ENCODE measurements around the gene FANK1.

Gene FANK1

DNA sequence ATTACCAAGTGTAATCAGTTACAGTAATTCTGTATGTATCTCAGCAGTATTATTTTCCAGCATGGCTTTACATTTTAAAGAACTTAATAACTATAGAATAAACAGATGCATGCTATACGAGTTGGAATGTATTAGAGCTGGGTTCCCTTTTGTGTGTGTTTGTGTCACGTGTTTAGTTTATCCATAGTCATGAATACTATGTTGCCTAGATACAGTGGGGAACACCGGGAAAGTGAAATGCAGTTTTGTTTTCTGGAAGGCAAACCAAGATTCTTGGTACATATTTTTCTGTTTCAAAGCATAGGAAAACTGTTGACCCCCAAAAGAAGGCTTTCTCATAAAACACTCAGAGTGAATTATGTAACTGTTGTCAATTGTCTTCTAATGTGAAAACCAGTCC, 119.0 kb downstream of the FANK1 start:
- no peak overlapping the region for H2AFZ ChIP-seq (ENCODE audit: low read length)
- H3K9ac ChIP-seq (ENCODE audit: low read length): no peak overlapping the region
- no peaks in the 10 kb centered on the region for H3K9me2 ChIP-seq (replicated peaks; ENCODE audit: insufficient read depth, low read length)
- H3K4me3 ChIP-seq (ENCODE audit: low read length): no peak overlapping the region
- H3F3A ChIP-seq (ENCODE audit: insufficient read depth, low read length): no peaks in the 10 kb centered on the region
- H3K4me2 ChIP-seq (ENCODE audit: low read depth, low read length): no peak overlapping the region
- DNase-seq: no peak
- no peaks in the 10 kb centered on the region for H3K4me1 ChIP-seq (ENCODE audit: low read length)
- no peaks in the 10 kb centered on the region for H4K20me1 ChIP-seq (ENCODE audit: insufficient read depth, low read length)
- TF ChIP-seq, protein P1, sequence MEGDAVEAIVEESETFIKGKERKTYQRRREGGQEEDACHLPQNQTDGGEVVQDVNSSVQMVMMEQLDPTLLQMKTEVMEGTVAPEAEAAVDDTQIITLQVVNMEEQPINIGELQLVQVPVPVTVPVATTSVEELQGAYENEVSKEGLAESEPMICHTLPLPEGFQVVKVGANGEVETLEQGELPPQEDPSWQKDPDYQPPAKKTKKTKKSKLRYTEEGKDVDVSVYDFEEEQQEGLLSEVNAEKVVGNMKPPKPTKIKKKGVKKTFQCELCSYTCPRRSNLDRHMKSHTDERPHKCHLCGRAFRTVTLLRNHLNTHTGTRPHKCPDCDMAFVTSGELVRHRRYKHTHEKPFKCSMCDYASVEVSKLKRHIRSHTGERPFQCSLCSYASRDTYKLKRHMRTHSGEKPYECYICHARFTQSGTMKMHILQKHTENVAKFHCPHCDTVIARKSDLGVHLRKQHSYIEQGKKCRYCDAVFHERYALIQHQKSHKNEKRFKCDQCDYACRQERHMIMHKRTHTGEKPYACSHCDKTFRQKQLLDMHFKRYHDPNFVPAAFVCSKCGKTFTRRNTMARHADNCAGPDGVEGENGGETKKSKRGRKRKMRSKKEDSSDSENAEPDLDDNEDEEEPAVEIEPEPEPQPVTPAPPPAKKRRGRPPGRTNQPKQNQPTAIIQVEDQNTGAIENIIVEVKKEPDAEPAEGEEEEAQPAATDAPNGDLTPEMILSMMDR (IDR thresholded peaks at IDR 0.05; ENCODE audit: low read length): no peak
- TF ChIP-seq EZH2phosphoT487 (IDR thresholded peaks at IDR 0.05; ENCODE audit: low read length) (no peak), EZH2 (optimal IDR thresholded peaks at IDR 0.05; ENCODE audit: low read depth, low read length) (no peak)
- no peaks in the 10 kb centered on the region for H3K79me2 ChIP-seq (ENCODE audit: low read length)
- no peak overlapping the region for H3K27ac ChIP-seq (ENCODE audit: low read length)
- H3K27me3 ChIP-seq (replicated peaks; ENCODE audit: insufficient read depth, low read length): no peaks in the 10 kb centered on the region
- no peaks in the 10 kb centered on the region for H3K9me3 ChIP-seq (replicated peaks; ENCODE audit: insufficient read depth, low read length)
- H3K36me3 ChIP-seq (replicated peaks; ENCODE audit: insufficient read depth, low read length): no peaks in the 10 kb centered on the region

DNA sequence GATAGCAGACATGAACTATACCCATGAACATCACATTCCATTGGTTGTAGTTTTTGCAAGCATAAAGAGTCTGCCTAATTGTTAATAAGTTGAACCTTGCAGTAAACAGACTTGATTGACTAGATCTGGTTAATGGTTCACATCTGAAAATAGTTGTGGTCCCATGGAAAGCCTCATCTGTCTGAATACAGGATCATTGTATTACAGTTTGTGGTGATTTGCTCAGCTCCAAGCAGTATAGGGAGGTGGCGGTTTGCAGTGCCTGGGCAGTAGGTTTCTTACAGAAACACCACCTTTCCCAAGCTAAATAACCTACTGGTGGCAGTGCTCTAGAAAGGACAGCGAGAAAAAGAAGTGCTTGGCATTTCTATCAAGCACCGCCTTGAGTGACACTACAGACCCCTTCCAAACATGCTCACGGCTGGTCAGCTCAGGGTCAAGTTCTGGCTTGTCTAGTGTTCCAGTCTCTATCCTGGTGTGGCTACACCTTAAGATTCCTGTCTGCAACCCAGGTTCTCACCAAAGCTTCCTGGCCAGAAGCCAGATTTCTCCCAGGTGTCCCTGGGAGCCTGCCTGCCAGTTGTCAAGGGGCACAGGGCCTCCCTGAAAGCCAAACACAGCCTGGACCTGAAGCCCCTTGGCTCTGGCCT, 119.9 kb downstream of the FANK1 start:
- H3K79me2 ChIP-seq (ENCODE audit: low read length): no peaks in the 10 kb centered on the region
- H3K36me3 ChIP-seq (replicated peaks; ENCODE audit: insufficient read depth, low read length): no peaks in the 10 kb centered on the region
- H3K27me3 ChIP-seq (replicated peaks; ENCODE audit: insufficient read depth, low read length): no peaks in the 10 kb centered on the region
- TF ChIP-seq EZH2phosphoT487 (IDR thresholded peaks at IDR 0.05; ENCODE audit: low read length) (no peak), EZH2 (optimal IDR thresholded peaks at IDR 0.05; ENCODE audit: low read depth, low read length) (no peak)
- TF ChIP-seq, protein P1 (IDR thresholded peaks at IDR 0.05; ENCODE audit: low read length): no peak
- H2AFZ ChIP-seq (ENCODE audit: low read length): no peak overlapping the region
- no peaks in the 10 kb centered on the region for H3K9me3 ChIP-seq (replicated peaks; ENCODE audit: insufficient read depth, low read length)
- no peak overlapping the region for H3K9ac ChIP-seq (ENCODE audit: low read length)
- H4K20me1 ChIP-seq (ENCODE audit: insufficient read depth, low read length): no peaks in the 10 kb centered on the region
- no peak overlapping the region for H3K27ac ChIP-seq (ENCODE audit: low read length)
- no peaks in the 10 kb centered on the region for H3F3A ChIP-seq (ENCODE audit: insufficient read depth, low read length)
- H3K4me2 ChIP-seq (ENCODE audit: low read depth, low read length): no peak overlapping the region
- no peak overlapping the region for H3K4me3 ChIP-seq (ENCODE audit: low read length)
- H3K4me1 ChIP-seq (ENCODE audit: low read length): no peaks in the 10 kb centered on the region
- DNase-seq: no peak
- H3K9me2 ChIP-seq (replicated peaks; ENCODE audit: insufficient read depth, low read length): no peaks in the 10 kb centered on the region

DNA sequence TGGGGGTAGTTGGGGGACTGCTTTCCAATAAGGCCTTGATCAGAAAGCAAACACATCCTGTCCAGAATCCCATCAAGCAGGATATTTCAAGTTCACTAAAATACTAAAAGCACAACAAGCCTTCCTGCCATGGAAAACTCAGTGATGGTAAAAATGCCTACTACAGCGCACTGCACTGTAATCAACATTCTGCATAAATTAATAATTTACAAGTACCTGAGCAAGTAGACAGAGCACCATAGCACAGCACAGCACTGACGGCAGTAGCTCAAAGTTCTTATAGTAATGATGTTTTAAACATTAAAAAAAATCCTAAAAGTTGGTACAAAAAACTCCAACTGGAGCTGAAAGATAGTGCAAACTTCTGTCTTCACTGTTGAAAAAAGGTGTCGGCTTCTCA, 120.5 kb downstream of the FANK1 start:
- H3K27ac ChIP-seq (ENCODE audit: low read length): no peak overlapping the region
- H3K79me2 ChIP-seq (ENCODE audit: low read length): no peaks in the 10 kb centered on the region
- no peaks in the 10 kb centered on the region for H3F3A ChIP-seq (ENCODE audit: insufficient read depth, low read length)

More for the DNA sequence above, 120.5 kb downstream of the FANK1 start:
- Histone ChIP-seq H3K4me1 (ENCODE audit: low read length) (no peaks in the 10 kb centered on the region), H3K9me2 (replicated peaks; ENCODE audit: insufficient read depth, low read length) (no peaks in the 10 kb centered on the region), H3K27me3 (replicated peaks; ENCODE audit: insufficient read depth, low read length) (no peaks in the 10 kb centered on the region), H3K9me3 (replicated peaks; ENCODE audit: insufficient read depth, low read length) (no peaks in the 10 kb centered on the region), H4K20me1 (ENCODE audit: insufficient read depth, low read length) (no peaks in the 10 kb centered on the region), H3K4me3 (ENCODE audit: low read length) (no peak overlapping the region), H3K4me2 (ENCODE audit: low read depth, low read length) (no peak overlapping the region), H3K36me3 (replicated peaks; ENCODE audit: insufficient read depth, low read length) (no peaks in the 10 kb centered on the region), H2AFZ (ENCODE audit: low read length) (no peak overlapping the region), H3K9ac (ENCODE audit: low read length) (no peak overlapping the region)
- TF ChIP-seq EZH2phosphoT487 (IDR thresholded peaks at IDR 0.05; ENCODE audit: low read length) (no peak), EZH2 (optimal IDR thresholded peaks at IDR 0.05; ENCODE audit: low read depth, low read length) (no peak)
- TF ChIP-seq, protein P1 (IDR thresholded peaks at IDR 0.05; ENCODE audit: low read length): no peak
- DNase-seq: no peak

All from MM.1S (cell line).